GM18498 (cell line): Measurements from ENCODE around the gene C2orf69.

ENCODE experiments used
- ATAC-seq: cut with Tn5 transposase; IDR thresholded peaks from one replicate; pipeline ENCODE4 v1.9.1; 2021; ENCODE audit warnings: mild to moderate bottlenecking, moderate library complexity; ENCODE audit not compliant: unreplicated experiment

C2orf69 gene

GRCh38 chr2:199966405-199966804 lies 55.3 kb downstream of the C2orf69 start:
- no peak for ATAC-seq

- no peak for ATAC-seq
Measured at GRCh38 chr2:199966976-199967375, 55.9 kb downstream of the C2orf69 start.

GRCh38 chr2:199968126-199968525 lies 57.0 kb downstream of the C2orf69 start:
- no peak for ATAC-seq

GRCh38 chr2:199972088-199972626 lies 61.1 kb downstream of the C2orf69 start:
- ATAC-seq, result no peak

GRCh38 chr2:199973703-199974102 lies 62.6 kb downstream of the C2orf69 start:
- no peak for ATAC-seq

GRCh38 chr2:199975273-199975895 lies 64.3 kb downstream of the C2orf69 start:
- ATAC-seq, result no peak
